NCI-H2227 (cell line): ENCODE results near the gene CPVL.

Experiments
- DNase-seq: peaks from one replicate; lab custom pipeline; 2025; ENCODE audit not compliant: unreplicated experiment; lab: John Stamatoyannopoulos, UW

Gene CPVL

DNA sequence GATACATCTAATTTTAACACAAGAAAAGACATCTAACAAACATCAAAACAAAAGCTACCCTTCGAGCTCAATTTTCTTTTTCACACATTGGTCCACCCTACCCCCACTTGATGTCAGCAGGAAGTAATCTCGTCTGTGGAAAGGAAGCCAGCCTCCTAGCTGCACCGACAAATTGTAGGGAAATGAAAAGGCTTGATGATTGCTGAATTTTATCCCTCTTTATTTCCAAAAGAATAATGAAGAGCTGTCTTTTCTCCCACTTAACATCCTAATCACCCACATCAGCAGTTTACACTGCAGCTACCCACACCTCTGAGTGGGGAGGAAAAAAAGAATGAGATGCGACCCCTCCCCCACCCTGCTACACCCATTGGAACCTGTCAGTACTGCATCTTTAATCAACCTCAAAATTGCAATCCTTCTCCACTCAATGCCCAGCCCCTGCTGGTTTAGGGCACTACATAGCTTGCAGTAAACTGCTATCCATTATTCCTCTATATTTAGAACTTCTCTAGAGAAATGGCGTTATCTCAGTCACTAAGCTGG, 10.6 kb upstream of the CPVL start:
- peak; percentile 84 for DNase-seq

DNA sequence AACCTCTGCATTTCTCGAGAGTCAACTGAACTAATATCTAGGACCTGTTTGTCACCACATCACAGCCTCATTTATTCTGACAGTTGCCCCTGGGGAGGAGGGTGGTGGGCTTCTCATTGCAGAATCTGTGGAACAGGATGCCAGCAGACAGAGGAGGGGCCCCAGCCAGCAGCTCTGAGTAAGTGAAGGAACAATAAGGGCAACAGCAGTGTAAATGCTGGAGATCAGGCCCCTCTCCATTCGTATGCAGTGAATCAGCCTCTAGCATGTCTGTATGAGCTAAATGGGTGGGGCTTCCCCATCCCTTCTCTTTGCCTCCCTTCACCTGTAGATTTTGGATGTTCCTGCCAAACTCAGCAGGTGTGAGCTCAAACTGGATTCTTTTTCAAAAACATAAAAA, 7.7 kb upstream of the CPVL start:
- DNase-seq = no peak

DNA sequence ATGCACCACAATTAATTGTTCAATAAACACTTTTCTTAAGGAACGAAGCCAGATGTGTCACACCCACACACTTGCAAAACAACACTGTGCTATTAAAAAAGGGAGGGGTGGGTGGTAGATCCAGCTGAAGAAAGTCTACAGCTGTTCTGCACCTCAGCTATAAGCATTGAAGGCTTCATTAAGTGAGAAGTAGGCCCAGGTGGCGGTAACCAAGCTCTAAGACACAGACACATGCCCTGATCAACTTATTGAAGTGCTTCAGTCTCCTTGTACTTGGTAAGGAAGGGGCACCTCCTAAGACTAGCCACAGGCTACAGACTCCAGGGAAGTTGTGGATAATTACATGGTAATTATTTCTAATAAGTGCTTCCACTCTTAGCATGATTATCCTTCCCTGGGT, 4.5 kb upstream of the CPVL start:
- DNase-seq = peak; percentile 71

DNA sequence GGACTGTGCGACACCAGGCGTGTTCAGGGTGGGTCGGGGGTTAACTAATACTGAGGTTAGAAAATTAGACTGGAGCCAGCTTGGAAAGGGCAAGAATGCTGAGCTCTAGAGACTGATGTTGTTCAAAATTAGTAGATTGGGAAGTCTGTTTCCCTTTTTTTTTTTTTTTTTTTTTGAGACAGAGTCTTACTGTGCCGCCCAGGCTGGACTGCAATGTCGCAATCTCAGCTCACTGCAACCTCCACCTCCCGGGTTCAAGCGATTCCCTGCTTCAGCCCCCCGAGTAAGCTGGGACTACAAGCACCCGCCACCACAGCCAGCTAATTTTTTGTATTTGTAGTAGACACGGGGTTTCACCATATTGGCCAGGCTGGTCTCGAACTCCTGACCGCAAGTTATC, 2.7 kb upstream of the CPVL start:
- DNase-seq = no peak

DNA sequence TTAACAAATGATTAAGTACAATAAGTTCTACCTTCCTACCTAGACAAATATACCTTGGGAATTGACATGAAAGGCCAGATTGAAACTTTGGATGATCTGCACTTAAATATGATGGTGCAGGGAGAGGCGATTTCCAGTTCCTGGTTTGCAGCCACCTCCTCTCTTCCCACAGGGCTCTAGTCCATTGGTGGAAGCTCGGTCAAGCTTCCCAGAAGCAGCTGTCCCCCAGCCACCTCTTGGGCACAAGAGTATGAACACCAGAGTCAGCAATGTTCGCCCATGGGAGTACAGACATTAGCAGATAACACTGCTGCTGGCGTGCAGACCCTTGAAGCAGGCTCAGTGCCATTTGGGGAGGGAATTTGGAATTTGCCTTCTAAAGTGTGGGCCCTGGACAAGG, 1.5 kb upstream of the CPVL start:
- no peak for DNase-seq

DNA sequence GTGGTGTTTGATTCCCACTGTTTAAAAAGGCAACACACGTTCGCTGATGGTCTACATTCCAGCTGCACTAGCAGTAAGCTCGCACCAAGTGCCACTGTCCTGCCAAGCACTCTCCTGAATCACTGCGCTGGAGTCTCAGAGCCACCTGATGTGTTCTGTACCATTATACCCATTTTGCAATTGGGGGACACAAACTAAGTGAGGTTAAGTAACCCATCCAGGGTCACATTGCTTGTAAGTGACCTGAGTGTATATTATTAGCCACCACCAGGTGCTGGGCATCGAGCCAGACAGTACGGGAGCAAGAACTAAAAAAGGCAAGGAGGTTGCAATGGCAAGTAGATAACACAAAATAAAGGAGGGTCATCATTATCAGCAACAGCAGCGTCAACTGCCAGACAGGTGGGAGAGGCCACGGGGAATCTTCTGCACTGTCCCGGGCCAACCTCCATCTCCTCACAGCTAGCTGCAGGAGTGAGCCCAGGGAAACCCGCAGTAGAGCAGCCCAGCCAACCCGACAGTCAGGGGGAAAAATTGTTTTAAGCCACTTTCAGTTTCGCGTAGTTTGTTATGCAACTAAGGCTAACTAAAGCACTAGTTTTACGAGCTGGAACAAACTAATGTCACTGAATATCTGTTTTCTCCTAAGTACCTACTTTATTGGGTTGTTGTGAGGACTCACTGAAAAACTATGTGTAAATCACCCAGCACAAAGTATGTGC, 712 bp upstream of the CPVL start:
- peak; percentile 42 for DNase-seq

DNA sequence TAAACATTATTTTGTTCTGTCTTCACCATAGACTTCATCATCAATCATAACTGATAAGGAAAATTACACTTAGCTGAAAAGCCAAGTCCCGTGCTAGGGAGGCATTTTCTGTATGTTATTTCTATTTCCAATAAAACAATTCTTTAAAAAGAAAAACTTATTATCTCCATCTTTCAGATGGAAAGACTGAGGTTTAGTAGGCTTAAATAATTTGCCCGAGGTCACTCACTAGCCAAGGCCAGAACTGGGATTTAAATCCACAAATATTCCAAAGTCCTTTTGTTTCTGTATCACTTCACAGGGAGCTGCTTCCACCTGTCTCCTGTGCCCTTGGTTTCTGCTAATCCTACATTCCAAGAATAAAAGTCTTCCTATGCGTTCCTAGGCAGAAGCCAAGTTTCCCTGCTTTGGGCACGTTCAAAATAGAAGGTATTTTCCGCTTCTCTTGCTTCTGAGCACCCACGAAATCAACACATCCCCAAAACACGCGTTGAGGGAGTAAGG, 732 bp downstream of the CPVL start:
- no peak for DNase-seq

DNA sequence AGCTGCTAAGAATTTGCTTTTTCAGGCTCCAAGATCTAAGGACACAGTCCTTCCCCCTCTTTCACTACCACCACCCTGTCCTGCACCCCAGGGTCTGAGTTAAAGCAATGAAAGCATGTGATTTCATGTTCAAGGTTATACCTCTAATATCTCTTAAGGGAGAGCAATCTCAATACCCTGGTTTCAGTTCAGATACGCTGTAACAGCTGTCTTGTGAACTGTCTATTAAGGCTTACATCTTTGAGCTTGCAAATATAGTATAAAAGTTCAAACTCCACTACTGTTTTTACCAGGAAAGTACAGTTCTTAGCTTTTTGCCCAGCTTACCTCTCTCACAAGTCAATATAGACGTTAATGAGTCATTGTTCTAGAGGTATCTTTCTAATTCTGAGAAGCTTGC, 2.6 kb downstream of the CPVL start:
- DNase-seq = no peak

DNA sequence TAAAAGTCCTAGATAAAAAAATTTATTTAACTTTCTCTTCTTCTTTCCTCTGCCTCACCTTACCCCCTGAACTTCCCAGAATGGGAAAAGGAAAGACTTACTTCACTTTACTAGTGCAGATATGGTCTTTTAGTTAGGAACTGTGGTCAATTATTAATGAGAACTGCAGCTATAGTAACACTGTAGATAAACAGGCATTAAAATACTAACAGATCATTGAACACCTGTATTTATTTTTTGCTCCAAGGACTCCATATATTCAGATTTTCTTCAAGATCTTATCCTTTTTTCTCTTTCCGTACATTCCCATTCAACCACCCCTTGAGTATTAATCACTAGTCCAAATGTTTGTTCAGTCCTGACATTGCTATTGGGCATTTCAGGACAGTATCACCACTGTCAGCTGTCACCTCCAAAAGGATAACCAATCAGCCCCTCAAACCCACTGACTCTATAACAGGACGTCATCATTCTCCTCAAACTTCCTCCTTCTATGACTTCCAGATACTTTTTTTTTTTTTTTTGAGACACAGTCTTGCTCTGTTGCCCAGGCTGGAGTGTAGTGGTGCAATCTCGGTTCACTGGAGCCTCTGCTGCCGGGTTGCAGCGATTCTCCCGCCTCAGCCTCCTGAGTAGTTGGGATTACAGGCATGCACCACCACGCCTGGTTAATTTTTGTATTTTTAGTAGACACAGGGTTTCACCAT, 4.2 kb downstream of the CPVL start:
- no peak for DNase-seq

DNA sequence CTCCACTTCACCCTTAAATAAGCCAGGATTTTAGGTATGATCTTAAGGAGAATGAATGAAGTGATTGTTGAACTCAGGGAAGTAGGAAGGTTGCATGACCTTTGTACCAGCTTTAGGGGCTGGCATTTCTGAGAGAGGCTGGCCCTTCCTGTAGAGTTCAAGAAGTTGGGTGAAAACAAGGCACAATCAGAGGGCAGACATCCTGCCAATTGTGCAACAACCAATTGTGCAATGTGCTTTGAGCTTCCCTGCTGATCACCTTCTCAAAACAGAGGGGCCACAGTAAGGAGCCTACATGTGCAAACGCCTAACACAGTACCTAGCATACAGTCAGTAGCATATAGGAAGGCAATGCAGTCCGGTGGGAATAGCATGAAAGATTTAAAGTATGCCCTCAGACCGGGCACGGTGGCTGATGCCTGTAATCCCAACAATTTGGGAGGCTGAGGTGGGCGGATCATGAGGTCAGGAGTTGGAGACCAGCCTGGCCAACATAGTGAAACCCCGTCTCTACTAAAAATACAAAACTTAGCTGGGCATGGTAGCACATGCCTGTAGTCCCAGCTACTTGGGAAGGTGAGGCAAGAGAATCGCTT, 5.4 kb downstream of the CPVL start:
- DNase-seq = no peak

DNA sequence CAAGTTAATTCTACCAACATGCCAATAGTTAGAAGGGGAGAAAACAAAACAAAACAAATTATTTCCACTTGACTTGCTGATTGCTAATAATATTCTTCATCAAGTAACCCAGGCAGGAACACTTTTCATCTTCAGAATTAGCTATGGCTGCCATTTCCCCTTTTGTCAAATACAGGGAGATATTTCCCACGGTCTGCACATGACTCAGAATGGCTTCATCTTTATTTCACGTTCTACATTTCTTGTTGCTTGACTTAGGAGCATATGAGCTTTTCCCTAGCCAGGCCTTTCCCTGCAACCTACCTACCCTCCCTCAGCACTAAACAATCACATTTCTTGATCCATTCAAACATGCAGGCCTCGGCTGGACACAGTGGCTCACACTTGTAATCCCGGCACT, 6.5 kb downstream of the CPVL start:
- no peak for DNase-seq

DNA sequence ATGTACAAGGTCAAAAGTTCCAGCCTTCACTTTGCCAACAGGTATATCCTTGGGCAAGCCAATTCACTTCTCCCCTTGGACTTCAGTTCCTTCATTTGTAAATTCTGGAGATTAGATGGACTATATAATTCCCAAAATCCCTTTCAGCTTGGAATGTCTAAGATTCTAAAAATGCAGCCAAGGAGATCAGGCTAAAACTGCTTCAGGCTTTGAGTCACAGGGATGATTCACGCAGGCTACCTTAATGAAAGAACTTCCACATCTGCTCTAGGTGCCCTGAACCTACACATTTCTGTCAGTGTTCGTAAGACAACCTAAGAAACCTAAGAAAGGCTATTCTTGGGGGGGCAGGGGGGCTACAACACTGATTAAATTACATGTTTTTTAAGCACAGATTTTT, 7.1 kb downstream of the CPVL start:
- DNase-seq = no peak

DNA sequence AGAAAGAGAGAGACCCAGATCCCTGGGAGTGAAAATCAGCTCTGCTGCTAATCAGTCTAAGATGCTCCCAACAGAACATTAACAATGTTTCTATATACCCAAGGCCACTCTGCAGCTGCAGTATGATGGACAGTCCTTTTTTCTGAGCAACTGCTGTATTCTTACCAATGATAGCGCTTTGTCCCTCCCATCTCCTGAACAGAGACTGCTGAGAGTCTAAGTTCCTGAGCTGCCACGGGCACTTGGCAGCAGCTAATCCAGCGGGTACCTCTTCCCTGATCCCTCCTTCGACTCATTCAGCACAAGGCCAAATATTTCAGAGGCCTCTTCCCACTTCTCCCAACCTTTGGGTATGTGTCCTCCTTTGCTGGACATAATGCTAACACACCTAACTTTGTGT, 7.7 kb downstream of the CPVL start:
- DNase-seq = no peak

DNA sequence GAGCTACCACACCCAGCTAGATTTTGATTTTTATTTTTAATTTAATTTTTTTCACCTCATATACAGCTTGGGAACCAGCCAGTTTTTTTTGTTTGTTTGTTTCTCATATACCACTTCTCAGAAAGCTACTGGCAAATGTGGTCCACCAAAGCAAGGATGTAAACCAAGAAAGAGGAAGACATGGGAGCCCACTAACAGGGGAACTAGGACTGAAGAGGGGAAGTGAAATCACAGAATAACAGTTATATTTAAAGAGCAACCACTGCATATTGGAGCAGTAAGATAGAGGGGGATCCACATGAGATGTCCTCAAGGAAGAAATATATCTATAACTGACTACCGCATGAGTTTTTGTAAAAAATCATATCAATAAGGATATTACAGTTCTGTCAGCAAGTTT, 10.5 kb downstream of the CPVL start:
- DNase-seq = no peak

DNA sequence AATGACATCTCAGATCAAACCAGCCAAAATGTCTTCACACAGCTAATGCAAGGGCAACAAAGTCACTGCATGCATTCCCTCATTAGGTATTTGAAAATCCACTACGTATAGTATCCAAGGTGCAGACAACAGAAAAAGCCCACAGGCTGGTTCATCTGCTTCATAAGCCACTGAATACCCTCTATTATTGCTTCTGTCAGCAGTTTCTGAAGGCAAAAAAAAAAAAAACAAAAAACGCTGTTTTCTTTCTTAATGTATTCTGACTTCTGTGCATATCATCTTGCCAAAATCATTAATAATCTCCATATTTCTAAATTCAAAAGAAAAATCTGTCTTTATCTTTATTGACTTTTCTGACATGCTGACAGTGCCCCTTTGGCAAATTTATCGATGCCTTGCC, 13.4 kb downstream of the CPVL start:
- DNase-seq = no peak

DNA sequence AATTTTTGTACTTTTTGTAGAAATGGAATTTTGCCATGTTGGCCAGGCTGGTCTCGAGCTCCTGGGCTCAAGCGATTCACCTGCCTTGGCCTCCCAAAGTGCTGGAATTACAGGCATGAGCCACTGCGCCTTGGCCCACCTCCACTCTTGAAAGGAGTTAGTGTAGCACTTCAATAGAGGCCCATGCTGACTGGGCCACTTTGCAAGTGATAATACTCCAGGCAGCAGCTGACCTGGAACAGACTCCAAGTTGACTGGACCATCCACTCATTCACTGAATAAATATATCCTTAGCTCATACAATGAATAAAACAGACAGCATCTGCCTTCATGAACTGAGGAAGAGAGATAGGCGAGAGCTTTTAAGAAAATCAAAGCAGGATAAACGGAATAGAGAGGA, 14.7 kb downstream of the CPVL start:
- DNase-seq = no peak

DNA sequence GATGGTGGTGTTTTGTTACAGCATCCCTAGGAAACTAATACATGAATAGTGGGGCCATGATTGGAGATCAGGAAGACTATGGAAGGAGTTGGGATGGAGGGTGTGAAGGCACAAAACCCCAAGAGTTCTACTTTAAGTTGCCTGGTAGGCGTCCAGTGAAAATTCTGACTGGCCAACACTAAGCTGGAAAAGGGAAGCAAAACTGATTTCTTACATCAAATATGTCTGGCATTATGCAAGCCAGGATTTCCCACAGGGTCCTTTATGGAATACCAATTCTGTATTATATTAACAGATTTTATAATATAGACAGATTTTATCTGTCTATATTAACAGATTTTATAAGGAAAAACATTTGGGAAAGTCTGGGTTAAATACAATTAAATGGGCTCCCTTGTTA, 16.2 kb downstream of the CPVL start:
- no peak for DNase-seq

DNA sequence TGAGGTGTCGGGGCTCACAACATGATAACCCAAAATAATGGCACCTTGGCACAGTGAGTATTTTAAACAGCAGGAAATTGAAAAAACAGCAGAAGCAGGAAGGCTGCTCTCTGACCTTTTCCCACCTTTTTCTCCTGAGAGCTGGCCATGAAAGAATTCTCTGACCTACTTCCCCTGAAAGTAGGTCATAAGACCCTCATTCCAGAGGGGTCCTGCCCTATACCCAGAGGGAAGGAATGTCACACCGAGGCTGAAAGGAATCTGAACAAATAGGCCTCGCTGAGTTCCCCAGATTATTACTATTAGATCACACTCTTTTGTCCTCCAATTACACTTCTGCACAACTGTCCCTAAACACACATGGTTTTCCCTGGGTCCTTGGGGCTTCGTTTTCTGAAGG, 18.8 kb downstream of the CPVL start:
- no peak for DNase-seq

DNA sequence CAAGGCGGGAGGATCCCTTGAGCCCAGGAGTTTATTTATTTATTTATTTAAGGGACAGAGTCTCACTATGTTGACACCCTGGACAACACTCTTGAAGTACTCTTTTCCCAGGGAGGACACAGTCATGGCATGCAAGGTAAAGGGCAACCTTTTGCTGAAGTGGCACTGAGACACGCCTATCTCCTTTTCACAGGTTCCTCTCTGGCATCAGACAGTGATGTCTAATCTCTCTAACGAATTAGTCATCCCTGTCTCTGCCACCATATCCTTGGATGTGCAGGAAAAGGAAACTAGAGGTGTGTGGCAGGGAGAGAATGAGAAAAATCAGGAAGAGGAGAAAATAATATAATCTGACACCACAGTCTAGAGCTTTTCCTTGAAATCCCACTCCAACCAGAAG, 19.5 kb downstream of the CPVL start:
- no peak for DNase-seq

DNA sequence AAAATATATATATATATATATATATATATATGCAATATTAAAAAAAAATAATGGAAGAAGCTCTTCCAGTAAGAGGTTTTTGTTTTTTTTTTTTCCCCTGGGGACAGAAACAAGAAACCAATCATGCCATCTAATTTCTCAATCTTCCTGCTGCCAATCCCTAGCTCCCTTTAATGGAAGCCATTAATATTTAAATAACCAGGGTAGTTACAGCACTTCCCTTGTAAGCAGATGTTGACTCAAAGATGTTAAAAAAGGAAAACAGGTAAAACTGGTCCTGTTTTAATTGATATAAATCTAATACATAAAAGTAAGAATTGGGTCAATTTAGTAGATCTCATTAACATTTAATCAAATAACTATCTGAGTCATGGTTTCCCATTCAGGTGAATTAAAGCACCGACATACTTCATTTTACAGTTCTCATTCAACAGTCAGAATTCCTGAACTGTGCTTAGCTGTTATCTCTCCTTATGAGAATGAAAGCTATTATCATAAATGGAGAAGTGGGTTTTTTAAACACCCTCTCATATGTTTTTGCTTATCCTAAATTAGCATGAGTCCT, 22.6 kb downstream of the CPVL start:
- DNase-seq = no peak

DNA sequence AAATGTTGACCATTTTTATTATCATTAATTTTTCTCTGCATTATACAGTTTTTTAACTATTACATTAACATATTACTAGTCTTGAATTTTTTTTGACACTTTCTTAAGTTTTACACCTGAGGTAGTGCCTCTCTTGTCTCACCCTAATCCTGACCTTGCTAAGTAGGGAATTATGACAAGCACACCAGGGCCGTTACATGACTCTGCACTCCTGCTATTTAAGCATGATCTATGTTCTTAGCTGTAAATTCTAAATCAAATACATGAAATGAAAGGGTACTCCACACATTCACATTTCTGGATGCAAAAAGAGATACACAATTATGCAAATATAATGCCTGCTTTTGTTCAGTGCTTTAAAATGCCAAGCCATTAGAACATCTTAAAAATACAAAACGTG, 23.6 kb downstream of the CPVL start:
- no peak for DNase-seq

DNA sequence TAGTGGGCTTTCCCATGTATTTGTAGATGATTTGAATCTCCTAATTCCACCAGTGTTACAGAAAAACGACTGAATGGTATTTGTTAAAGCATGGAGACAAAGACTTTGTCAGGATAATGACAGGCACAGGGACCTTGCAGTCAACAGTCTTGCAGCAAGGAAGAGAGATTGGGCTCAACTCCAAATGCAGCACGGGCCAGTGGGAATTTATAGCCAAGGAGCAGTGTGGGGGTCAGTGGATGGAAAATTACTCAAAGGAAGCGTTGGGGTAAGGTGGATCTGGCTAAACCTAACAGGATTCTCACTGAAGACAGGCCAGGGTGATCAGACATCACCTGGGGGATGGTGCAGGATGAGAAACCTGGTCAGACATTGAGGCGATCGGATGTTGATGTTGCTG, 24.3 kb downstream of the CPVL start:
- no peak for DNase-seq
